ENCODE results near the gene RABGEF1.

DNA sequence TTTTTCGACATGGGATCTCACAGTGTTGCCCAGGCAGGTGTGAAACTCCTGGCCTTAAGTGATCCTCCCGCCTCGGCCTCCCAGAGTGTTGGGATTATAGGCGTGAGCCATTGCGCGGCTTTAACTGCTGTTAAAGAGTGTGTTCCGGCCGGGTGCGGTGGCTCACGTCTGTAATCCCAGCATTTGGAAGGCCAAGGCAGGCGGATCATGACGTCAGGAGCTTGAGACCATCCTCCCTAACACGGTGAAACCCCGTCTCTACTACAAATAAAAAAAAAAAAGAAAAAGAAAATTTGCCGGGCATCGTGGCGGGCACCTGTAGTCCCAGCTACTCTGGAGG lies 1.1 kb downstream of the RABGEF1 start:
- TF ChIP-seq HDGF (IDR thresholded peaks at IDR 0.05; ENCODE audit: borderline replicate concordance) (no peak), SUZ12 (IDR thresholded peaks at IDR 0.05) (no peak), TARDBP (IDR thresholded peaks at IDR 0.05) (no peak), SP1 (IDR thresholded peaks at IDR 0.05) (no peak), L3MBTL2 (conservative IDR thresholded peaks at IDR 0.05) (peak; percentile 34; the same call in 1 of the 2 replicates), ELF4 (IDR thresholded peaks at IDR 0.05) (no peak), FOXA1 (IDR thresholded peaks at IDR 0.05) (no peak), BHLHE40 (IDR thresholded peaks at IDR 0.05; ENCODE audit: borderline replicate concordance) (no peak), CTBP1 (IDR thresholded peaks at IDR 0.05; ENCODE audit: borderline replicate concordance) (no peak), ZNF384 (IDR thresholded peaks at IDR 0.05) (0 out of 2 replicates have a peak, but pooled peaks have one; percentile 19)
- TF ChIP-seq, protein P1, sequence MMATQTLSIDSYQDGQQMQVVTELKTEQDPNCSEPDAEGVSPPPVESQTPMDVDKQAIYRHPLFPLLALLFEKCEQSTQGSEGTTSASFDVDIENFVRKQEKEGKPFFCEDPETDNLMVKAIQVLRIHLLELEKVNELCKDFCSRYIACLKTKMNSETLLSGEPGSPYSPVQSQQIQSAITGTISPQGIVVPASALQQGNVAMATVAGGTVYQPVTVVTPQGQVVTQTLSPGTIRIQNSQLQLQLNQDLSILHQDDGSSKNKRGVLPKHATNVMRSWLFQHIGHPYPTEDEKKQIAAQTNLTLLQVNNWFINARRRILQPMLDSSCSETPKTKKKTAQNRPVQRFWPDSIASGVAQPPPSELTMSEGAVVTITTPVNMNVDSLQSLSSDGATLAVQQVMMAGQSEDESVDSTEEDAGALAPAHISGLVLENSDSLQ (IDR thresholded peaks at IDR 0.05), result no peak

All from HEK293T (cell line).